AG09309 (cell line): Measurements from ENCODE around the gene CPT1A.

ENCODE experiments used
- DNase-seq: peaks from one replicate; pipeline ENCODE4 v3.0.0-alpha.2; 2010; ENCODE audit warnings: low read depth
- H3K4me3 ChIP-seq: 2 replicates; pipeline ENCODE4 v1.5.1; 2011; ENCODE audit warnings: mild to moderate bottlenecking, low read depth, low read length, moderate library complexity; ENCODE audit not compliant: control insufficient read depth
- TF ChIP-seq, protein P1 (sequence below): IDR thresholded peaks from 2 replicates; pipeline ENCODE4 v1.5.1; 2011; ENCODE audit warnings: mild to moderate bottlenecking, low read depth, low read length, inconsistent platforms; ENCODE audit not compliant: insufficient read depth, control insufficient read depth; ENCODE audit errors: missing control alignments

Gene CPT1A

GRCh38 chr11:68784653-68785052 lies 57.1 kb downstream of the CPT1A start:
- DNase-seq = no peak
- TF ChIP-seq, protein P1, sequence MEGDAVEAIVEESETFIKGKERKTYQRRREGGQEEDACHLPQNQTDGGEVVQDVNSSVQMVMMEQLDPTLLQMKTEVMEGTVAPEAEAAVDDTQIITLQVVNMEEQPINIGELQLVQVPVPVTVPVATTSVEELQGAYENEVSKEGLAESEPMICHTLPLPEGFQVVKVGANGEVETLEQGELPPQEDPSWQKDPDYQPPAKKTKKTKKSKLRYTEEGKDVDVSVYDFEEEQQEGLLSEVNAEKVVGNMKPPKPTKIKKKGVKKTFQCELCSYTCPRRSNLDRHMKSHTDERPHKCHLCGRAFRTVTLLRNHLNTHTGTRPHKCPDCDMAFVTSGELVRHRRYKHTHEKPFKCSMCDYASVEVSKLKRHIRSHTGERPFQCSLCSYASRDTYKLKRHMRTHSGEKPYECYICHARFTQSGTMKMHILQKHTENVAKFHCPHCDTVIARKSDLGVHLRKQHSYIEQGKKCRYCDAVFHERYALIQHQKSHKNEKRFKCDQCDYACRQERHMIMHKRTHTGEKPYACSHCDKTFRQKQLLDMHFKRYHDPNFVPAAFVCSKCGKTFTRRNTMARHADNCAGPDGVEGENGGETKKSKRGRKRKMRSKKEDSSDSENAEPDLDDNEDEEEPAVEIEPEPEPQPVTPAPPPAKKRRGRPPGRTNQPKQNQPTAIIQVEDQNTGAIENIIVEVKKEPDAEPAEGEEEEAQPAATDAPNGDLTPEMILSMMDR = no peak
- no peak overlapping the region for H3K4me3 ChIP-seq

DNA sequence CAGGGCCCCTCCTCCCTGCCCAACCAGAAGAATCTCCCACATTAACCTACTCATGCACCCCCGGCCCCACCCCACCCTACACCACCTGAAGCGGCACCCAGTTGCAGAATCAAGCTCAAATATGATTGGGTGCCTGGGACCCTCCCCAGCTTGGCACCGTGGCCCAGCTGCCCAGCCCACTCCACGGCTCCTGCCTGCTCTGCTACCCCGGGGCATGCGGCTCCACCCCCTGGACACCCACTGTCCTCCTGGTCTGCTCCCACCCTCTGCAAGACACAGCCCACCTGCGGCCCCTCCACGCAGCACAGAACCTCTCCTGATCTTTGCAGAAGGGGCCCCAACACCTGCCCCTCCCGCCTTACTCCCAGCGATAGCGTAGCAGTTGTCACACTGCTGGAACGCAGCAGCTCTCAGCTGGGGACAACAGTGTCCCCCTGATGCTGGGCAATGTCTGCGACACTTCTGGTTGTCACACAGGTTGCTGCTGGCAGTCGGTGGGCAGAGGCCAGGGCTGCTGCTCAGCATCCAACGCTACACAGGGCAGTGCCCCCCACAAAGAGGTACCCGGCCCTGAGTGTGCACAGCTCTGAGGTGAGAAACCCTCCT lies 58.4 kb downstream of the CPT1A start:
- TF ChIP-seq, protein P1 = no peak
- DNase-seq = no peak
- H3K4me3 ChIP-seq = no peak overlapping the region

DNA sequence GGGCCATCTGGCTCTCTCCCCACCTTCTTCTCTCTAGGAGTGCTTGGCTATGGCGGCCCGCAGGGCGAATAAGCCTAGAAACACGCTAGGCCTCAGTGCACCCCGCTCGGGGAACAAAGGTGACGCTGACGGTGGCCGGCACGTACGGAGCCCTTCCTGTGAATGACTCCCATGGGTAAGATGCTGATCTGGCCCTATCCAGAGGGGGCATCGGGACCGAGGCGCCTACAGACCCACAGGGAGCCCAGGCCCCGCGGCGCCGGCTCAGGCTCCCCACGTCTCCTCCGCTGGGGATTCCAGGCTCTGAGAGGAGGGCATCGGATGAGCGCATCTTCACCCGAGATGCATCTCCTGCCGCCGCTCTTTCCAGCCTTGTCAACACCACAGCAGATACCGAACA lies 59.0 kb downstream of the CPT1A start:
- H3K4me3 ChIP-seq = no peak overlapping the region
- DNase-seq = no peak
- TF ChIP-seq, protein P1 = no peak

DNA sequence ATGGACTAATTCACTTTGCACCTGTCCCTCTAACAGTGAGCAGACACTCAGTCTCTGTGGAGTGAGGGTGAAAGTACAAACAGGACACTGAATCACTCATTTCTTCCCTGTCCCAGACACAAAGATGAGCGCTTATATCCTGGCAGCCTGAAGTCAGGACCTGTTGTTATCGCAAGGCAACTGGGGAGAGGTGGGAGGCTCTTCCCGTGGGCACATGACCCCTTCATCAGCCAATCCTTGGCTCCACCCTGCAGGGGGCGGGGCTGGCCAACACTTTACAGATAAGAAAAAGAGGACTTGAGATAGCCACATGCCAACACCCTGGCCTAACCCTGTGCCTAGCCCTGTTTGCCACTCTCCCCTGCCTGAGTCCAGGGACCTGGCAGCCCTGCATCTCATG lies 60.9 kb downstream of the CPT1A start:
- DNase-seq = no peak
- TF ChIP-seq, protein P1 = no peak
- no peak overlapping the region for H3K4me3 ChIP-seq

GRCh38 chr11:68778205-68778604 lies 63.5 kb downstream of the CPT1A start:
- TF ChIP-seq, protein P1 = no peak
- no peak for DNase-seq
- no peak overlapping the region for H3K4me3 ChIP-seq

- TF ChIP-seq, protein P1 = no peak
Measured at GRCh38 chr11:68776442-68777235, 65.1 kb downstream of the CPT1A start.

More at GRCh38 chr11:68776442-68777235, 65.1 kb downstream of the CPT1A start:
- no peak for DNase-seq
- no peak overlapping the region for H3K4me3 ChIP-seq
